Measurements from ENCODE around the gene MAML2.

DNA sequence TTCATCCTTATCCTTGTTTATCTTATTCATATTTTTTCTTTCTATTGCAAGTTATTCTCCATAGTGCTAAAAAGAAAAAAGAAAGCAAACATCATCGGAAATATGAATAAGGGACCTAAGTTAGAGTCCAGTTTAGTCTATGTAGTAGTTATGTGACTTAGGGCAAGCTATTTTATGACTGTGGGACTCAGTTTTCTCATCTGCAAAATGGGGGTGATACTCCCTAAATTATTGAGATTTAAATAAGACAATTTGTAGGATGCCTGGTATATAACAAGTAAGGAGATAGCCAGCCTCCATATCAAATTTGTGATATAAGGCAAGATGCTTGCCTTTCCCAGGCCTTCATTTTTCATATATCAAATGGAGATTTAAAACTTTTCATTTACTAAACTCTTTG lies 69.5 kb downstream of the MAML2 start:
- TF ChIP-seq, protein P1, sequence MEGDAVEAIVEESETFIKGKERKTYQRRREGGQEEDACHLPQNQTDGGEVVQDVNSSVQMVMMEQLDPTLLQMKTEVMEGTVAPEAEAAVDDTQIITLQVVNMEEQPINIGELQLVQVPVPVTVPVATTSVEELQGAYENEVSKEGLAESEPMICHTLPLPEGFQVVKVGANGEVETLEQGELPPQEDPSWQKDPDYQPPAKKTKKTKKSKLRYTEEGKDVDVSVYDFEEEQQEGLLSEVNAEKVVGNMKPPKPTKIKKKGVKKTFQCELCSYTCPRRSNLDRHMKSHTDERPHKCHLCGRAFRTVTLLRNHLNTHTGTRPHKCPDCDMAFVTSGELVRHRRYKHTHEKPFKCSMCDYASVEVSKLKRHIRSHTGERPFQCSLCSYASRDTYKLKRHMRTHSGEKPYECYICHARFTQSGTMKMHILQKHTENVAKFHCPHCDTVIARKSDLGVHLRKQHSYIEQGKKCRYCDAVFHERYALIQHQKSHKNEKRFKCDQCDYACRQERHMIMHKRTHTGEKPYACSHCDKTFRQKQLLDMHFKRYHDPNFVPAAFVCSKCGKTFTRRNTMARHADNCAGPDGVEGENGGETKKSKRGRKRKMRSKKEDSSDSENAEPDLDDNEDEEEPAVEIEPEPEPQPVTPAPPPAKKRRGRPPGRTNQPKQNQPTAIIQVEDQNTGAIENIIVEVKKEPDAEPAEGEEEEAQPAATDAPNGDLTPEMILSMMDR (conservative IDR thresholded peaks at IDR 0.05; ENCODE audit: low read length), result no peak
- TF ChIP-seq EZH2phosphoT487 (IDR thresholded peaks at IDR 0.05; ENCODE audit: borderline replicate concordance, low read depth, low read length), result no peak
